ENCODE data around the gene SACS.
"Not testable (repeated sequence)": the region's sequence is repeated elsewhere in the genome, so short reads cannot be mapped to it uniquely, and the experiment has no call there.

Gene SACS

DNA sequence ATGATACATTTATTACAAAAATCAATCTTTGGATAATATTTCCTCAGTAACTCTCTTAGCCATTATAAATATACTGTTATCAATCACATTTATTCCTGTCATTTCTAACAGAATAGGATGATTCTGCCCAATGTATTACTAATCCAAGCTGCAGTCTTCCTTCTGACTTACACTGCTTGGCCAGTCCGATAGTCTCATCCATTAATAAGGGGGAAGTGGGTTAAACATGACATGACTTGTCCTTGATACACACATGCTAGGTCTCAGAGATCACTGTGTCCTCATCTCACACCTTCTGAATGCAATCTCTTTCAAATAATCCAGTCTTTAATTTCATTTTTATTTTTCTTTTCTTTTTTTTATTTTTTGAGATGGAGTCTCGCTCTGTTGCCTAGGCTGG is 18.8 kb downstream of the SACS start:
- TF ChIP-seq, protein P1, sequence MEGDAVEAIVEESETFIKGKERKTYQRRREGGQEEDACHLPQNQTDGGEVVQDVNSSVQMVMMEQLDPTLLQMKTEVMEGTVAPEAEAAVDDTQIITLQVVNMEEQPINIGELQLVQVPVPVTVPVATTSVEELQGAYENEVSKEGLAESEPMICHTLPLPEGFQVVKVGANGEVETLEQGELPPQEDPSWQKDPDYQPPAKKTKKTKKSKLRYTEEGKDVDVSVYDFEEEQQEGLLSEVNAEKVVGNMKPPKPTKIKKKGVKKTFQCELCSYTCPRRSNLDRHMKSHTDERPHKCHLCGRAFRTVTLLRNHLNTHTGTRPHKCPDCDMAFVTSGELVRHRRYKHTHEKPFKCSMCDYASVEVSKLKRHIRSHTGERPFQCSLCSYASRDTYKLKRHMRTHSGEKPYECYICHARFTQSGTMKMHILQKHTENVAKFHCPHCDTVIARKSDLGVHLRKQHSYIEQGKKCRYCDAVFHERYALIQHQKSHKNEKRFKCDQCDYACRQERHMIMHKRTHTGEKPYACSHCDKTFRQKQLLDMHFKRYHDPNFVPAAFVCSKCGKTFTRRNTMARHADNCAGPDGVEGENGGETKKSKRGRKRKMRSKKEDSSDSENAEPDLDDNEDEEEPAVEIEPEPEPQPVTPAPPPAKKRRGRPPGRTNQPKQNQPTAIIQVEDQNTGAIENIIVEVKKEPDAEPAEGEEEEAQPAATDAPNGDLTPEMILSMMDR (IDR thresholded peaks at IDR 0.05; ENCODE audit: low read depth, low read length): no peak
- H3K4me3 ChIP-seq (replicated peaks in 1 of 2; ENCODE audit: low read depth in 2 of 2, low read length in 2 of 2): no peak overlapping the region
- no peak for DNase-seq (ENCODE audit: low read depth in 2 of 2)

DNA sequence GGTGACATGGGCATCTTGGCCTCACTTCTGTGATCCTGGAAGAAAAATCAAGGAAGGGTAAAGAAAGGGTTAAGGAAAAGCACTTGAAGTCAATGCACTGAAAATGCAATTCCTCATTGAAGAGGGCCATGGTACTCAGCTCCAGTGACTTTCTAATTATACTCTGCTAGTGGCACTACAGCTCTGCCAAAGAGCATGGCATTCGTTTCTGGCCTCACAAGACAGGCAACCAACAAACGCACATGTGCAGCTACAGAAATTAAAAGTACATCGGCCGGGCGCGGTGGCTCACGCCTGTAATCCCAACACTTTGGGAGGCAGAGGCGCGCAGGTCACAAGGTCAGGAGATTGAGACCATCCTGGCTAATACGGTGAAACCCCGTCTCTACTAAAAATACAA is 21.8 kb downstream of the SACS start:
- H3K4me3 ChIP-seq (replicated peaks in 1 of 2; ENCODE audit: low read depth in 2 of 2, low read length in 2 of 2): no peak overlapping the region
- DNase-seq (ENCODE audit: low read depth in 2 of 2): no peak
- TF ChIP-seq, protein P1 (IDR thresholded peaks at IDR 0.05; ENCODE audit: low read depth, low read length): no peak

DNA sequence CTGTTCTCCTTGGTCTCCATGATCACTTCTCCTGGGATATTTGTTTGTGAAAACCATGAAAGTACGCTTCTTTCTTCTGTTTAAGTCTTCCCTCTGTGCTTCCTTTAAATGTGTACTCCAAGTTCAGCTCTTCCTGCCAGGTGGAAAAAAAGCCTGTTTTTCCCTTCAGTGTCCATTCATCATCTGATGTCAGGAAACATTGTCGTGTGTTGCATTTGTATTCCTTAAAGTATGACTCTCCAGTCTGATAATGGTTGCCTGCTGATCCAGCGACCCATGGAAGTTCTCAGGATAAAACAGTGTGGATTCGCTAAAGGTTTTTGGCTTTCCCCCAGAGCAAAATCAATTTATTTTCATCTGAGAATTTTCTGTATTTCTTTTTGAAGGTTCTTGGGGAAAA is 22.3 kb downstream of the SACS start:
- no peak overlapping the region for H3K4me3 ChIP-seq (replicated peaks in 1 of 2; ENCODE audit: low read depth in 2 of 2, low read length in 2 of 2)
- TF ChIP-seq, protein P1 (IDR thresholded peaks at IDR 0.05; ENCODE audit: low read depth, low read length): no peak
- no peak for DNase-seq (ENCODE audit: low read depth in 2 of 2)

DNA sequence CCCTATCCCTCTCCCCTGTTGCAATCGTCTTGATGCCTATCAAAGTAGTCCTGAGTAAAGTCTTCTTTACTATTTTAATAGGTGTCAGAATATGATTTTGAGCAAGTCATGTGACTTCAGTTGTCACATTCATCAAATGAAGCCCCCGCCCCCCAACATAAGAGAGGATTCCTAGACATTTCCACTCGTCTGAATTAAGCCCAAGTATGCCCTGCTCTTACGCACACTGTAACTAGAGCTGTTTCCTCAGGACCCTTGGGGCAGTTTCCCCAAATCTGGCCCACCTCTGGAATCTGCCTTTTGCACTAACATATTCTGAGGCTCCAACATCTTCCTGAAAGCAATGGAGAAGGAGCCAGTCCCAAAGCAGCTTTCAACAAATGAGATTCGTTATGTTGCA is 25.5 kb downstream of the SACS start:
- TF ChIP-seq, protein P1 (IDR thresholded peaks at IDR 0.05; ENCODE audit: low read depth, low read length): no peak
- no peak overlapping the region for H3K4me3 ChIP-seq (replicated peaks in 1 of 2; ENCODE audit: low read depth in 2 of 2, low read length in 2 of 2)
- no peak for DNase-seq (ENCODE audit: low read depth in 2 of 2)

DNA sequence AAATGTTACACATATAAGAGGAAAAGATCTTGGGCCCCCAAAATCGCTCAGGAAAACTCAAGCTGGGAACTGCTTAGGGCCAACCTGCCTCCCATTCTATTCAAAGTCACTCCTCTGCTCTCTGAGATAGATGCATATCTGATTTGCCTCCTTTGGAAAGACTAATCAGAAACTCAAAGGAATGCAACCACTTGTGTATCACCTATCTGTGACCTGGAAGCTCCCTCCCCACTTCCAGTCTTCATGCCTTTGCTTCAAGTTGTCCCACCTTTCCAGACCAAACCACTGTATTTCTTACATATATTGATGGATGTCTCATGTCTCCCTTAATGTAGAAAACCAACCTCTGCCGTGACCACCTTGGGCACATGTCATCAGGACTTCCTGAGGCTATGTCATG is 32.3 kb downstream of the SACS start:
- H3K4me3 ChIP-seq (replicated peaks in 1 of 2; ENCODE audit: low read depth in 2 of 2, low read length in 2 of 2); DNase-seq (ENCODE audit: low read depth in 2 of 2): not testable (repeated sequence)

DNA sequence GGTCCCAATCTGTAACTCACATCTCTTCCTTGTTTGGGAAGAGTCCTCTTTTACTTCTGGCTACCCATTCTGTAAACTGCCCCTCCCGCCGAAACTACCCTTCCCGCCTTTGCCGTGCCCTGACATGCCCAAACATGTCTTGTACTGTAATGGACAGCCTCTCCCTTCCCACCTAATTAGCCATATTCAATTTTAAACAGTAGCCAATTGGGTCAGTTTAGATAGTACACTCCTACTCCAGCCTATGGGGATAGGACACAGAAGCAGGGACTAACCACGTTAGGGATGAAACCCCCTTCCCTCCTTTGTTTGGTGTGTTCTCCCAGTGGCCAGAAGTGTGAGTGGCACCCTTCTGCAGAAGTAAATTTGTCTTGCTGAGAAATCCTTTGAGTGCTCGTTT is 34.2 kb downstream of the SACS start:
- TF ChIP-seq, protein P1 (IDR thresholded peaks at IDR 0.05; ENCODE audit: low read depth, low read length): no peak
- DNase-seq (ENCODE audit: low read depth in 2 of 2): no peak

DNA sequence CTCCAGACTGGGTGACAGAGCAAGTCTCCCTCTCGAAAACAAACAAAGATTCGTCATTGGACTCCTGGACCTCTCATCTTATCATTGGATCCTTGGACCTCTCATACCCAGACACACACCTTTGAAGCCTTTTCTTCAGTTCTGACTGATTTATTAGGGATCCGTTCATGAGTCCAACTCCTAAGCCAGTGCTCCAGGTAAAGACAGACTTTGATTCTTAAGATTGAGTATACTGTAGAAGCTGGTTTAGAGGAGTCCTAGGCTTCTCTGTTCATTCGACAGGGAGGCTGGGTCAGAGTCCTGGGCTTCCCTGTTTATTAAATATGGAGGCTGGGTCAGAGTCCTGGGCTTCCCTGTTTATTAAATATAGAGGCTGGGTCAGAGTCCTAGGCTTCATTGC is 38.7 kb downstream of the SACS start:
- TF ChIP-seq, protein P1 (IDR thresholded peaks at IDR 0.05; ENCODE audit: low read depth, low read length): no peak
- H3K4me3 ChIP-seq (replicated peaks in 1 of 2; ENCODE audit: low read depth in 2 of 2, low read length in 2 of 2): no peak overlapping the region
- no peak for DNase-seq (ENCODE audit: low read depth in 2 of 2)

More for the DNA sequence above, 34.2 kb downstream of the SACS start:
- no peak overlapping the region for H3K4me3 ChIP-seq (replicated peaks in 1 of 2; ENCODE audit: low read depth in 2 of 2, low read length in 2 of 2)

All from cardiac fibroblast (primary cell).